Ramos (cell line): ENCODE measurements around the gene STXBP5L.
"Not testable (repeated sequence)": the region's sequence is repeated elsewhere in the genome, so short reads cannot be mapped to it uniquely, and the experiment has no call there.

Experiments
- in situ Hi-C: fragments of 300-500 bp; cut with MboI; formaldehyde crosslinking; loops from one replicate; pipeline ENCODE4 v1.14.3; 2022; ENCODE audit warnings: low sequenced_read_pairs; ENCODE audit not compliant: unreplicated experiment

The STXBP5L gene

GRCh38 chr3:121411523-121411922, 503.5 kb downstream of the STXBP5L start:
- in situ Hi-C loops: no loop called here

DNA sequence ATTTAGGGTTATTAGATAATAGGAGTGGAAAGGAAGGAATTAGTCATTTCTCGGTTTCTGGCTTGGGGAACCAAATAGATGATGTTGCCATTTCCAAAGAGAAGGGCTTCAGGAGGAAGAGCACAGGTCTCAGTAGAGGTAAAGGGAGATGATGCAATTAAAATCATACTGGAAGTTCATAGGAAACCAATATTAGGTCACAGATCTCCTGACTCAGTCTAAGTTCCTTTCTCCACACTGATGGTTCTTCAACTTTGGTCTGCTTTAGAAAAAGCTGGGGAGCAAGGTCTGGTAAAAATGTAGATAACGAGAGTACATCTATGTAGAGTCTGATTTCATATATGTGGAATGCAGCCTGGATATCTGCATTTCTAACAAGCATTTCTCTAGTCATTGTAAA, 506.9 kb downstream of the STXBP5L start:
- in situ Hi-C loops: no loop called here

- in situ Hi-C loops: no loop called here
Observed at GRCh38 chr3:121418182-121418581, 510.2 kb downstream of the STXBP5L start.

GRCh38 chr3:121424549-121424948, 516.5 kb downstream of the STXBP5L start:
- in situ Hi-C loops: no loop called here

- in situ Hi-C loops: no loop called here
Observed at GRCh38 chr3:121430664-121431215, 522.7 kb downstream of the STXBP5L start.

- in situ Hi-C loops: no loop called here
Observed at GRCh38 chr3:121431726-121432517, 523.9 kb downstream of the STXBP5L start.

GRCh38 chr3:121436074-121436473, 528.1 kb downstream of the STXBP5L start:
- in situ Hi-C loops: no loop called here

- in situ Hi-C loops: no loop called here
Observed at GRCh38 chr3:121436641-121437040, 528.6 kb downstream of the STXBP5L start.

DNA sequence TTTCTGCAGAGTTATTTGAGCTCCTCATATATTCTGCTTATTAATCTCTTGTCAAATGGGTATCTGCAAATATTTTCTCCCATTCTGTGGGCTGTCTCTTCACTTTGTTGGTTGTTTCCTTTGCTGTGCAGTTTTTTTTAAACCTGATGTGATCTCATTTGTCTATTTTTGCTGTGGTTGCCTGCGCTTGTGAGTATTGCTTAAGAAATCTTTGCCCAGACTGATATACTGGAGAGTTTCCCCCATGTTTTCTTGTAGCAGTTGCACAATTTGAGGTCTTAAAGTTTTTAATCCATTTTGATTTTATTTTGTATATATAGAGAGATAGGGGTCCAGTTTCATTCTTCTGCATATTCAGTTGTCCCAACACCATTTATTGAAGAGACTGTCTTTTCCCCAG, 535.5 kb downstream of the STXBP5L start:
- in situ Hi-C loops: no loop called here

GRCh38 chr3:121451752-121452151, 543.7 kb downstream of the STXBP5L start:
- in situ Hi-C loops: not testable (repeated sequence)

- in situ Hi-C loops: no loop called here
Observed at GRCh38 chr3:121462565-121462964, 554.6 kb downstream of the STXBP5L start.

DNA sequence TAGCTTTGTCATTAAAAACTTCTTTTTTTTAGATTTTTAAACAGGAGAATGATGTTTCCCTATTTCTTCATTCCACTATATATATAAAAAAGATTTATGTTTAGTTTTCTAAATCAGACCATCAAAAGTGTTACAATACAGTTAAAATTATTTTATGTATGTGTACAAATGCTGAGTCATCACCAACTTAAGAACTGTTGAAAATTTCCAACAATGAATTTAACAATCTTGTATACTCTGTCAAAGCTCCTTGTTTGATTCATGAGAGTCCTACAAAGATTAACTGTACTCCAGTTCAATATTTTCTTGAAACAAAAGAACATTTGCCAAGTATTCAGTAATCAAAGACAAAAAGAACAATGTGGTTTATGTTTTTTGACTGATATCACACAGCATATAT, 555.7 kb downstream of the STXBP5L start:
- in situ Hi-C loops: no loop called here

GRCh38 chr3:121467085-121467484, 559.1 kb downstream of the STXBP5L start:
- in situ Hi-C loops: no loop called here

- in situ Hi-C loops: no loop called here
Observed at GRCh38 chr3:121473001-121473400, 565.0 kb downstream of the STXBP5L start.
